Brain microvascular endothelial cell (primary cell): ENCODE data around the gene LAMA3.

Experiments
- DNase-seq: peaks from one replicate; pipeline ENCODE4 v3.0.0-alpha.2; 2020
- H3K27ac ChIP-seq: fragments of 250-450 bp; sonication (Bioruptor Pico); 2 replicates; pipeline ENCODE4 v1.5.1; 2020; ENCODE audit warnings: mild to moderate bottlenecking, moderate library complexity
- H3K27me3 ChIP-seq: fragments of 250-450 bp; sonication (Bioruptor Pico); replicated peaks from 2 replicates; pipeline ENCODE4 v1.5.1; 2020; ENCODE audit warnings: mild to moderate bottlenecking
- H3K36me3 ChIP-seq: fragments of 250-450 bp; sonication (Bioruptor Pico); replicated peaks from 2 replicates; pipeline ENCODE4 v1.5.1; 2020; ENCODE audit warnings: mild to moderate bottlenecking
- H3K4me3 ChIP-seq: 2 replicates; pipeline ENCODE4 v1.5.1; 2011; ENCODE audit warnings: low read depth, mild to moderate bottlenecking, control low read depth, low read length, moderate library complexity
- CTCF ChIP-seq: IDR thresholded peaks from 2 replicates; pipeline ENCODE4 v1.5.1; 2011; ENCODE audit warnings: low read depth, mild to moderate bottlenecking, moderate library complexity, low read length, control low read depth, inconsistent platforms; ENCODE audit errors: missing control alignments
- in situ Hi-C: cut with HindIII; loops from 2 replicates; pipeline ENCODE4 v1.10.0; 2017; ENCODE audit warnings: low sequenced_read_pairs, low pct_ligation_motif_present

Gene LAMA3

GRCh38 chr18:23833714-23834113 lies 144.5 kb downstream of the LAMA3 start:
- no peak for TF ChIP-seq CTCF
- in situ Hi-C loops, result no loop called here
- no peaks in the 10 kb centered on the region for H3K27me3 ChIP-seq
- no peak for DNase-seq
- no peak overlapping the region for H3K27ac ChIP-seq
- H3K4me3 ChIP-seq, result no peak overlapping the region
- no peaks in the 10 kb centered on the region for H3K36me3 ChIP-seq

- H3K4me3 ChIP-seq, result no peak overlapping the region
- in situ Hi-C loops, result no loop called here
- DNase-seq, result no peak
- H3K27ac ChIP-seq, result no peak overlapping the region
- no peaks in the 10 kb centered on the region for H3K27me3 ChIP-seq
- no peak for TF ChIP-seq CTCF
- no peaks in the 10 kb centered on the region for H3K36me3 ChIP-seq
Observed at GRCh38 chr18:23835091-23835490, 145.8 kb downstream of the LAMA3 start.

GRCh38 chr18:23835506-23835905 lies 146.3 kb downstream of the LAMA3 start:
- no peak overlapping the region for H3K4me3 ChIP-seq
- no peaks in the 10 kb centered on the region for H3K27me3 ChIP-seq
- no peaks in the 10 kb centered on the region for H3K36me3 ChIP-seq
- DNase-seq, result no peak
- in situ Hi-C loops, result no loop called here
- H3K27ac ChIP-seq, result no peak overlapping the region
- TF ChIP-seq CTCF, result no peak

GRCh38 chr18:23837591-23837990 lies 148.3 kb downstream of the LAMA3 start:
- in situ Hi-C loops, result no loop called here

GRCh38 chr18:23838233-23838632 lies 149.0 kb downstream of the LAMA3 start:
- no peaks in the 10 kb centered on the region for H3K36me3 ChIP-seq

More at GRCh38 chr18:23837591-23837990, 148.3 kb downstream of the LAMA3 start:
- no peaks in the 10 kb centered on the region for H3K36me3 ChIP-seq
- TF ChIP-seq CTCF, result no peak
- peak; percentile 89 for DNase-seq
- H3K27ac ChIP-seq, result peak overlapping the region; percentile 84
- H3K4me3 ChIP-seq, result no peak overlapping the region
- H3K27me3 ChIP-seq, result no peaks in the 10 kb centered on the region

More at GRCh38 chr18:23838233-23838632, 149.0 kb downstream of the LAMA3 start:
- in situ Hi-C loops, result no loop called here
- DNase-seq, result no peak
- Histone ChIP-seq H3K27ac (peak overlapping the region; percentile 84), H3K27me3 (no peaks in the 10 kb centered on the region), H3K4me3 (no peak overlapping the region)
- TF ChIP-seq CTCF, result no peak
